H1 (cell line): ENCODE results near the gene OTX2. TPM values are rescaled to one million over a fixed set of nuclear protein-coding genes. Genes with fewer than 3 reads are reported as not detected.

Experiments
- CTCF ChIA-PET: fragments of 300-600 bp; sonication (Branson Sonifier 250); formaldehyde crosslinking; loops from one replicate; lab custom pipeline; 2021; ENCODE audit not compliant: partially characterized antibody; lab: Charles Lee
- POLR2A ChIA-PET: fragments of 300-600 bp; sonication (Branson Sonifier 250); formaldehyde crosslinking; loops from one replicate; lab custom pipeline; 2021; ENCODE audit warnings: inconsistent platforms; ENCODE audit not compliant: partially characterized antibody; lab: Charles Lee
- DNase-seq, 2 experiments: peaks; one replicate each; pipeline versions ENCODE4 v3.0.0 to v3.0.0-alpha.2; 2010 to 2022; ENCODE audit warnings: low spot score in 2 of 2, low read depth in 1 of 2, mixed read lengths in 1 of 2
- FAIRE-seq: peaks from 2 replicates; lab custom pipeline; 2011; peaks lifted over from hg19 to GRCh38; lab: Jason Lieb, UNC
- H2AFZ ChIP-seq: 2 replicates; pipeline ENCODE4 v1.8.1; 2012; ENCODE audit warnings: low read length, inconsistent platforms
- H2AK5ac ChIP-seq: 2 replicates; pipeline ENCODE4 v1.6.1; 2013; ENCODE audit warnings: low read depth, low read length
- H2BK120ac ChIP-seq: replicated peaks from 2 replicates; pipeline ENCODE3; 2013; ENCODE audit warnings: low read depth, low read length, inconsistent platforms
- H2BK12ac ChIP-seq: 2 replicates; pipeline ENCODE4 v1.6.1; 2013; ENCODE audit warnings: low read depth, low read length
- H2BK15ac ChIP-seq: 2 replicates; pipeline ENCODE4 v1.6.1; 2013; ENCODE audit warnings: low read length
- H2BK20ac ChIP-seq: 2 replicates; pipeline ENCODE4 v1.6.1; 2013; ENCODE audit warnings: low read length
- H2BK5ac ChIP-seq: 2 replicates; pipeline ENCODE4 v1.6.1; 2013; ENCODE audit warnings: low read depth, low read length
- H3K14ac ChIP-seq: 2 replicates; pipeline ENCODE4 v1.6.1; 2013; ENCODE audit warnings: inconsistent platforms; ENCODE audit not compliant: insufficient read length
- H3K18ac ChIP-seq: 2 replicates; pipeline ENCODE4 v1.6.1; 2013; ENCODE audit warnings: low read length; ENCODE audit errors: extremely low read depth
- H3K23ac ChIP-seq: 2 replicates; pipeline ENCODE4 v1.6.1; 2013; ENCODE audit warnings: inconsistent platforms; ENCODE audit not compliant: insufficient read length
- H3K23me2 ChIP-seq: 2 replicates; pipeline ENCODE4 v1.6.1; 2013; ENCODE audit warnings: low read depth, low read length
- H3K27ac ChIP-seq: 2 replicates; pipeline ENCODE4 v1.6.1; 2011; ENCODE audit warnings: low read depth, low read length, inconsistent platforms
- H3K27me3 ChIP-seq, 4 experiments: replicated peaks in 1 of 4; 1 replicate in 1 of 4; 2 replicates in 3 of 4; pipeline versions ENCODE4 v1.6.1 to v1.8.1; 2011 to 2013; ENCODE audit warnings: low read length in 3 of 4, mild to moderate bottlenecking in 3 of 4, inconsistent platforms in 2 of 4, mixed read lengths in 2 of 4, moderate library complexity in 1 of 4; ENCODE audit not compliant: control insufficient read depth in 3 of 4, insufficient read depth in 3 of 4; ENCODE audit errors: extremely low read depth in 1 of 4
- H3K36me3 ChIP-seq, 4 experiments: 2 replicates each; pipeline versions ENCODE4 v1.6.1 to v1.8.1; 2011 to 2013; ENCODE audit warnings: mild to moderate bottlenecking in 4 of 4, low read length in 3 of 4, moderate library complexity in 2 of 4, control low read depth in 1 of 4, inconsistent platforms in 1 of 4; ENCODE audit not compliant: insufficient read depth in 4 of 4, control insufficient read depth in 2 of 4
- H3K4ac ChIP-seq: replicated peaks from 2 replicates; pipeline ENCODE3; 2013; ENCODE audit warnings: low read length, low read depth, mixed read lengths, inconsistent platforms; ENCODE audit not compliant: insufficient read length
- H3K4me1 ChIP-seq, 4 experiments: replicated peaks in 1 of 4; 1 replicate in 1 of 4; 2 replicates in 3 of 4; pipeline versions ENCODE4 v1.6.1 to v1.8.1; 2011 to 2013; ENCODE audit warnings: low read length in 3 of 4, inconsistent platforms in 2 of 4, mixed read lengths in 1 of 4; ENCODE audit not compliant: insufficient read depth in 4 of 4, control insufficient read depth in 3 of 4
- H3K4me2 ChIP-seq, 2 experiments: 2 replicates each; pipeline versions ENCODE4 v1.6.1 to v1.8.1; 2011 to 2013; ENCODE audit warnings: low read depth in 2 of 2, low read length in 2 of 2, control low read depth in 1 of 2, inconsistent platforms in 1 of 2, mild to moderate bottlenecking in 1 of 2; ENCODE audit not compliant: insufficient read depth in 1 of 2
- H3K4me3 ChIP-seq, 4 experiments: fragments of 200-600, 300-600 bp in 1 of 4; sonication (generic), shearing (Covaris generic), sonication (Bioruptor Twin) in 1 of 4; 2 replicates each; pipeline versions ENCODE4 v1.5.1 to v1.8.1; 2011 to 2016; ENCODE audit warnings: low read length in 4 of 4, low read depth in 3 of 4, control low read depth in 2 of 4, inconsistent platforms in 2 of 4, mild to moderate bottlenecking in 2 of 4, mixed read lengths in 1 of 4, moderate library complexity in 1 of 4; ENCODE audit not compliant: insufficient read depth in 2 of 4; ENCODE audit errors: extremely low read depth in 1 of 4
- H3K56ac ChIP-seq: replicated peaks from 2 replicates; pipeline ENCODE3; 2013; ENCODE audit warnings: low read depth, mild to moderate bottlenecking, mixed read lengths, low read length, inconsistent platforms; ENCODE audit not compliant: insufficient read length
- H3K79me1 ChIP-seq: 2 replicates; pipeline ENCODE4 v1.6.1; 2013; ENCODE audit warnings: low read depth, low read length, control low read depth
- H3K79me2 ChIP-seq, 2 experiments: 2 replicates each; pipeline versions ENCODE4 v1.6.1 to v1.8.1; 2012 to 2013; ENCODE audit warnings: low read length in 2 of 2, mild to moderate bottlenecking in 2 of 2, inconsistent platforms in 1 of 2; ENCODE audit not compliant: insufficient read depth in 2 of 2, control insufficient read depth in 1 of 2
- H3K9ac ChIP-seq, 4 experiments: replicated peaks in 1 of 4; 1 replicate in 1 of 4; 2 replicates in 3 of 4; pipeline versions ENCODE4 v1.6.1 to v1.8.1; 2011 to 2013; ENCODE audit warnings: low read depth in 3 of 4, low read length in 3 of 4, control low read depth in 2 of 4, mild to moderate bottlenecking in 2 of 4, moderate library complexity in 2 of 4, inconsistent platforms in 1 of 4; ENCODE audit errors: extremely low read depth in 1 of 4
- H3K9me3 ChIP-seq, 2 experiments: 2 replicates each; pipeline versions ENCODE4 v1.6.1 to v1.8.1; 2012 to 2013; ENCODE audit warnings: mild to moderate bottlenecking in 2 of 2, moderate library complexity in 2 of 2, control low read depth in 1 of 2, inconsistent platforms in 1 of 2, low read depth in 1 of 2, low read length in 1 of 2, mixed read lengths in 1 of 2; ENCODE audit not compliant: insufficient read depth in 2 of 2
- H4K20me1 ChIP-seq, 2 experiments: replicated peaks in 1 of 2; 2 replicates each; pipeline versions ENCODE3 to v1.8.1; 2011 to 2013; ENCODE audit warnings: inconsistent platforms in 2 of 2, low read length in 2 of 2, mild to moderate bottlenecking in 1 of 2; ENCODE audit not compliant: insufficient read depth in 2 of 2, control insufficient read depth in 1 of 2
- H4K5ac ChIP-seq: 2 replicates; pipeline ENCODE4 v1.6.1; 2013; ENCODE audit warnings: low read length, low read depth, mixed read lengths, inconsistent platforms; ENCODE audit not compliant: insufficient read length
- H4K8ac ChIP-seq: 2 replicates; pipeline ENCODE4 v1.8.0; 2013; ENCODE audit warnings: mild to moderate bottlenecking, moderate library complexity, low read length, inconsistent platforms; ENCODE audit not compliant: insufficient read depth; ENCODE audit errors: extremely low read depth
- H4K91ac ChIP-seq: replicated peaks from 2 replicates; pipeline ENCODE3; 2013; ENCODE audit warnings: low read length, mixed read lengths, inconsistent platforms; ENCODE audit not compliant: insufficient read length
- GABPA ChIP-seq: IDR thresholded peaks from 2 replicates; pipeline ENCODE4 v1.6.1; 2011; ENCODE audit warnings: mild to moderate bottlenecking, low read length, moderate library complexity, borderline replicate concordance; ENCODE audit not compliant: insufficient read depth
- KDM5A ChIP-seq: fragments of 200-600 bp; IDR thresholded peaks from 2 replicates; pipeline ENCODE4 v1.7.1; 2012; ENCODE audit warnings: mild to moderate bottlenecking, low read length, inconsistent platforms, mixed read lengths
- RNF2 ChIP-seq: fragments of 200-900, 300-1000 bp; sonication (generic); IDR thresholded peaks from 2 replicates; pipeline ENCODE4 v1.7.1; 2016; ENCODE audit warnings: borderline replicate concordance, low read depth, mild to moderate bottlenecking, antibody characterized with exemption, low read length; ENCODE audit not compliant: poor library complexity, severe bottlenecking; ENCODE audit errors: missing control alignments
- WGBS, 2 experiments: shearing (Covaris generic) in 1 of 2; methylation state at CpG; one replicate each; pipeline versions ENCODE4 v1.1.6 to v1.1.7; 2013 to 2015; ENCODE audit warnings: low lambda C conversion rate in 2 of 2, mixed read lengths in 2 of 2, inconsistent platforms in 1 of 2, low coverage in 1 of 2, missing lambda C conversion rate in 1 of 2; ENCODE audit not compliant: insufficient replicate concordance in 2 of 2, insufficient coverage in 1 of 2, insufficient read length in 1 of 2; ENCODE audit errors: extremely low coverage in 1 of 2, missing lambda C conversion rate in 1 of 2; 5-methylcytosine and 5-hydroxymethylcytosine counted together
- polyA plus RNA-seq, 7 experiments: library from polyadenylated mRNA; depleted of rRNA in 3 of 7; stranded (reverse) in 5 of 7; unstranded in 2 of 7; fragments of >200 nt in 5 of 7; fragments of 200-250 nt in 2 of 7; gene quantifications; 1 replicate in 5 of 7; 2 replicates in 1 of 7; 4 replicates in 1 of 7; pipeline versions ENCODE4 v1.2.1 to v1.2.3, GENCODE V29; 2011 to 2013; ENCODE audit warnings: missing spikeins in 2 of 7, mixed read lengths in 2 of 7
- total RNA-seq: library from RNA; stranded (reverse); fragmentation: NEBNext Ultra II Directional; extraction: Animal tissue kit (Norgen Biotek cat#: 25700); gene quantifications from 2 replicates; pipeline ENCODE4 v1.2.1, GENCODE V29; 2021
- TF ChIP-seq, protein P1 (sequence below): IDR thresholded peaks from 2 replicates; pipeline ENCODE4 v1.6.1; 2011; ENCODE audit warnings: low read depth, mild to moderate bottlenecking, low read length; ENCODE audit not compliant: insufficient read depth

Gene OTX2
- total and polyA plus RNA-seq, 2 of the 8 experiments (the other 6 are each of a cell fraction or from before 2014, with no cell fraction given): 33.9 to 155 TPM

DNA sequence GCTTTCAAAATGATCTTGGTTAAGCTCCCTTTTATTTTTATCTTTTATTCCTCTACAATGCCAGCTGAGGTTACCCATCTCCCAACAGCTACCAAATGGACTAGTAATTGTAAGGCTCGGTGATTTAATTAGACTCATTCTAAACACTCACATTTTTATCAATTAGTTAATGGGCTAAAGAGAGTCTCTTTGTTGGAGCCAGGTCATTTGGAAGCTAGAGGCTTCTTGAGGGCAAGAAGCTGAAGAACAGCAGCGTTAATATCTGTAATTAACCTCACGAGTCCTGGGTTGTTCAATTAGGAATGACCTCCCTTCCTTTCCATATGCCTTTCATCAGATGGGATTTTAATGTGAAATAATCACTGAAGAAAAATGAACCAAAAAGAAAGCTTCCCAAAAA is 56.9 kb downstream of the OTX2 start:
- Histone ChIP-seq H3K27me3 (peaks cover 0 to 2% (median 0%) of the 10 kb centered on the region in 4 experiments; a peak in 1 of 7 replicates), H2BK20ac (no peak overlapping the region), H3K36me3 (no peaks in the 10 kb centered on the region), H4K91ac (no peak overlapping the region), H2BK5ac (no peak overlapping the region), H3K79me1 (no peaks in the 10 kb centered on the region), H2BK120ac (no peak overlapping the region), H3K4me3 (no peak overlapping the region), H3K14ac (no peak overlapping the region), H4K5ac (no peak overlapping the region), H2AK5ac (no peak overlapping the region), H2AFZ (no peak overlapping the region), H2BK12ac (no peak overlapping the region), H3K9me3 (no peaks in the 10 kb centered on the region), H3K27ac (no peak overlapping the region), H3K4me2 (no peak overlapping the region), H4K8ac (no peak overlapping the region), H3K18ac (no peak overlapping the region), H3K23ac (no peak overlapping the region), H3K23me2 (no peaks in the 10 kb centered on the region; the same call in 1 of the 2 replicates), H3K79me2 (no peaks in the 10 kb centered on the region), H3K9ac (no peak overlapping the region), H4K20me1 (no peaks in the 10 kb centered on the region), H3K4me1 (peaks cover 0 to 6% (median 0%) of the 10 kb centered on the region in 4 experiments; a peak in 3 of 7 replicates), H3K4ac (no peak overlapping the region), H2BK15ac (no peak overlapping the region), H3K56ac (no peak overlapping the region)
- DNase-seq (no peak), FAIRE-seq (no peak)
- 85% methylated on average over 3 of the region's 3 CpGs; no CpG with 5 or more reads in 1 of the 2 experiments for WGBS, 2 experiments
- TF ChIP-seq GABPA: no peak
- TF ChIP-seq, protein P1, sequence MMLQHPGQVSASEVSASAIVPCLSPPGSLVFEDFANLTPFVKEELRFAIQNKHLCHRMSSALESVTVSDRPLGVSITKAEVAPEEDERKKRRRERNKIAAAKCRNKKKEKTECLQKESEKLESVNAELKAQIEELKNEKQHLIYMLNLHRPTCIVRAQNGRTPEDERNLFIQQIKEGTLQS: no peak
- TF ChIP-seq RNF2: no peak
- TF ChIP-seq KDM5A: no peak
- CTCF ChIA-PET: interaction anchor here (0.6 to 2.9 kb wide), 5 partner anchors 10 to 956 kb away, joined by 3 to 13 read pairs (median 3); no protein-coding TSS in a partner anchor
- POLR2A ChIA-PET: no interaction called here
